HL-60 (cell line): Measurements from ENCODE around the gene USP31.

ENCODE experiments used
- DNase-seq, 2 experiments: peaks; one replicate each; pipeline ENCODE4 v3.0.0-alpha.2; 2010 to 2020; ENCODE audit warnings: low read depth in 1 of 2, low spot score in 1 of 2
- H3K27ac ChIP-seq: fragments of 250-450 bp; sonication (Bioruptor Pico); replicated peaks from 2 replicates; pipeline ENCODE4 v1.5.1; 2020; ENCODE audit warnings: mild to moderate bottlenecking, moderate library complexity
- H3K27me3 ChIP-seq: fragments of 250-450 bp; sonication (Bioruptor Pico); 2 replicates; pipeline ENCODE4 v1.5.1; 2021; ENCODE audit warnings: mild to moderate bottlenecking, moderate library complexity; ENCODE audit not compliant: insufficient read depth, poor library complexity, severe bottlenecking
- H3K4me3 ChIP-seq: replicated peaks from 2 replicates; pipeline ENCODE4 v1.5.1; 2011; ENCODE audit warnings: mild to moderate bottlenecking, control low read depth, low read length; ENCODE audit not compliant: insufficient read depth
- GABPA ChIP-seq: IDR thresholded peaks from 2 replicates; pipeline ENCODE4 v1.6.1; 2012; ENCODE audit warnings: low read depth
- POLR2AphosphoS5 ChIP-seq: IDR thresholded peaks from 2 replicates; pipeline ENCODE4 v1.6.1; 2012; ENCODE audit warnings: low read depth
- REST ChIP-seq: IDR thresholded peaks from 2 replicates; pipeline ENCODE4 v1.6.1; 2012; ENCODE audit warnings: low read depth; ENCODE audit not compliant: insufficient replicate concordance
- SPI1 ChIP-seq: IDR thresholded peaks from 2 replicates; pipeline ENCODE4 v1.6.1; 2012; ENCODE audit warnings: low read depth, mild to moderate bottlenecking, borderline replicate concordance
- TF ChIP-seq, protein P1 (sequence below): IDR thresholded peaks from one replicate; pipeline ENCODE4 v1.5.1; 2011; ENCODE audit warnings: low read length, control low read depth, inconsistent platforms; ENCODE audit not compliant: insufficient read depth

USP31 gene

GRCh38 chr16:23128056-23128455 lies 21.2 kb downstream of the USP31 start:
- H3K4me3 ChIP-seq = no peak overlapping the region
- DNase-seq = no peak
- TF ChIP-seq REST (no peak), GABPA (no peak), SPI1 (no peak), POLR2AphosphoS5 (no peak)
- TF ChIP-seq, protein P1, sequence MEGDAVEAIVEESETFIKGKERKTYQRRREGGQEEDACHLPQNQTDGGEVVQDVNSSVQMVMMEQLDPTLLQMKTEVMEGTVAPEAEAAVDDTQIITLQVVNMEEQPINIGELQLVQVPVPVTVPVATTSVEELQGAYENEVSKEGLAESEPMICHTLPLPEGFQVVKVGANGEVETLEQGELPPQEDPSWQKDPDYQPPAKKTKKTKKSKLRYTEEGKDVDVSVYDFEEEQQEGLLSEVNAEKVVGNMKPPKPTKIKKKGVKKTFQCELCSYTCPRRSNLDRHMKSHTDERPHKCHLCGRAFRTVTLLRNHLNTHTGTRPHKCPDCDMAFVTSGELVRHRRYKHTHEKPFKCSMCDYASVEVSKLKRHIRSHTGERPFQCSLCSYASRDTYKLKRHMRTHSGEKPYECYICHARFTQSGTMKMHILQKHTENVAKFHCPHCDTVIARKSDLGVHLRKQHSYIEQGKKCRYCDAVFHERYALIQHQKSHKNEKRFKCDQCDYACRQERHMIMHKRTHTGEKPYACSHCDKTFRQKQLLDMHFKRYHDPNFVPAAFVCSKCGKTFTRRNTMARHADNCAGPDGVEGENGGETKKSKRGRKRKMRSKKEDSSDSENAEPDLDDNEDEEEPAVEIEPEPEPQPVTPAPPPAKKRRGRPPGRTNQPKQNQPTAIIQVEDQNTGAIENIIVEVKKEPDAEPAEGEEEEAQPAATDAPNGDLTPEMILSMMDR = no peak
- H3K27ac ChIP-seq = no peak overlapping the region
- no peaks in the 10 kb centered on the region for H3K27me3 ChIP-seq

- DNase-seq = no peak
- TF ChIP-seq, protein P1 = no peak
- TF ChIP-seq GABPA = no peak
- TF ChIP-seq POLR2AphosphoS5 = no peak
- TF ChIP-seq REST = no peak
- no peak for TF ChIP-seq SPI1
- no peak overlapping the region for H3K27ac ChIP-seq
- H3K4me3 ChIP-seq = no peak overlapping the region
- no peaks in the 10 kb centered on the region for H3K27me3 ChIP-seq
Observed at GRCh38 chr16:23125277-23125676, 24.0 kb downstream of the USP31 start.

- no peak for DNase-seq
- TF ChIP-seq SPI1 (no peak), REST (no peak), GABPA (no peak), POLR2AphosphoS5 (no peak)
- TF ChIP-seq, protein P1 = no peak
- H3K27ac ChIP-seq = no peak overlapping the region
- no peaks in the 10 kb centered on the region for H3K27me3 ChIP-seq
- no peak overlapping the region for H3K4me3 ChIP-seq
Observed at GRCh38 chr16:23124315-23124714, 24.9 kb downstream of the USP31 start.
